Vagina (tissue), 2 donors: Measurements from ENCODE around the gene EXO5.

Experiments used
- POLR2A ChIP-seq, 2 donors: fragments of 450-650 bp; IDR thresholded peaks; one replicate each; pipeline ENCODE4 v1.6.1; 2017; ENCODE audit warnings: antibody characterized with exemption in 2 of 2, mild to moderate bottlenecking in 2 of 2, moderate library complexity in 2 of 2
- TF ChIP-seq, protein P1 (sequence below), 3 experiments: fragments of 450-650 bp in 2 of 3; fragments of 200-600 bp in 1 of 3; sonication (generic) in 1 of 3; IDR thresholded peaks; one replicate each; pipeline ENCODE4 v1.5.1; 2017 to 2019; ENCODE audit warnings: antibody characterized with exemption in 3 of 3, mild to moderate bottlenecking in 2 of 3, moderate library complexity in 2 of 3

DNA sequence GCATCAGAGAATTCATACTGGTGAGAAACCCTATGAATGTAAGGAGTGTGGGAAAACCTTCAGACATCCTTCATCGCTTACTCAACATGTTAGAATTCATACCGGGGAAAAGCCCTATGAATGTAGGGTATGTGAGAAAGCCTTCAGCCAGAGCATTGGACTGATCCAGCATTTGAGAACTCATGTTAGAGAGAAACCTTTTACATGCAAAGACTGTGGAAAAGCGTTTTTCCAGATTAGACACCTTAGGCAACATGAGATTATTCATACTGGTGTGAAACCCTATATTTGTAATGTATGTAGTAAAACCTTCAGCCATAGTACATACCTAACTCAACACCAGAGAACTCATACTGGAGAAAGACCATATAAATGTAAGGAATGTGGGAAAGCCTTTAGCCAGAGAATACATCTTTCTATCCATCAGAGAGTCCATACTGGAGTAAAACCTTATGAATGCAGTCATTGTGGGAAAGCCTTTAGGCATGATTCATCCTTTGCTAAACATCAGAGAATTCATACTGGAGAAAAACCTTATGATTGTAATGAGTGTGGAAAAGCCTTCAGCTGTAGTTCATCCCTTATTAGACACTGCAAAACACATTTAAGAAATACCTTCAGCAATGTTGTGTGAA lies 45.5 kb upstream of the EXO5 start:
- TF ChIP-seq, protein P1, sequence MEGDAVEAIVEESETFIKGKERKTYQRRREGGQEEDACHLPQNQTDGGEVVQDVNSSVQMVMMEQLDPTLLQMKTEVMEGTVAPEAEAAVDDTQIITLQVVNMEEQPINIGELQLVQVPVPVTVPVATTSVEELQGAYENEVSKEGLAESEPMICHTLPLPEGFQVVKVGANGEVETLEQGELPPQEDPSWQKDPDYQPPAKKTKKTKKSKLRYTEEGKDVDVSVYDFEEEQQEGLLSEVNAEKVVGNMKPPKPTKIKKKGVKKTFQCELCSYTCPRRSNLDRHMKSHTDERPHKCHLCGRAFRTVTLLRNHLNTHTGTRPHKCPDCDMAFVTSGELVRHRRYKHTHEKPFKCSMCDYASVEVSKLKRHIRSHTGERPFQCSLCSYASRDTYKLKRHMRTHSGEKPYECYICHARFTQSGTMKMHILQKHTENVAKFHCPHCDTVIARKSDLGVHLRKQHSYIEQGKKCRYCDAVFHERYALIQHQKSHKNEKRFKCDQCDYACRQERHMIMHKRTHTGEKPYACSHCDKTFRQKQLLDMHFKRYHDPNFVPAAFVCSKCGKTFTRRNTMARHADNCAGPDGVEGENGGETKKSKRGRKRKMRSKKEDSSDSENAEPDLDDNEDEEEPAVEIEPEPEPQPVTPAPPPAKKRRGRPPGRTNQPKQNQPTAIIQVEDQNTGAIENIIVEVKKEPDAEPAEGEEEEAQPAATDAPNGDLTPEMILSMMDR (IDR thresholded peaks at IDR 0.05) = no peak
- TF ChIP-seq POLR2A (IDR thresholded peaks at IDR 0.05) = no peak
